GM18867 (cell line): ENCODE measurements around the gene LTBR.
"Not testable (repeated sequence)": the region's sequence is repeated elsewhere in the genome, so short reads cannot be mapped to it uniquely, and the experiment has no call there.

ENCODE experiments used
- ATAC-seq: cut with Tn5 transposase; IDR thresholded peaks from one replicate; pipeline ENCODE4 v1.9.1; 2021; ENCODE audit warnings: mild to moderate bottlenecking, moderate library complexity; ENCODE audit not compliant: unreplicated experiment

LTBR gene

DNA sequence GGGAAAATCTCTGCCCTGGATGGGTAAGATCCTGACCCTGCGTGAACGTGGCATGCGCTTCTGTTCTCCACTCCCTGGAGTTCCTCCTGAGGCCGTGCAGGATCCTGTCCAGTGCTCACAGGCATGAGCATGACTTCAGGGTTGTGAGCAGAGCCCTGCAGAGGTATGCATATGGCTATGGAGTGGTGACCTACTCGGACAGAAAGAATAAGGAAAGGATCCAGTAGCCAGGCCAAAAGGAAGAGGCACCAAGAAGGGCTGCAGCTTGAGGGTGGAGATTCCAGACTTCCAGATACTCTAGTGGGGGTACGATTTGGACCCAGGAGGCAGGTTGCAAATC, 40.0 kb downstream of the LTBR start:
- ATAC-seq = no peak

DNA sequence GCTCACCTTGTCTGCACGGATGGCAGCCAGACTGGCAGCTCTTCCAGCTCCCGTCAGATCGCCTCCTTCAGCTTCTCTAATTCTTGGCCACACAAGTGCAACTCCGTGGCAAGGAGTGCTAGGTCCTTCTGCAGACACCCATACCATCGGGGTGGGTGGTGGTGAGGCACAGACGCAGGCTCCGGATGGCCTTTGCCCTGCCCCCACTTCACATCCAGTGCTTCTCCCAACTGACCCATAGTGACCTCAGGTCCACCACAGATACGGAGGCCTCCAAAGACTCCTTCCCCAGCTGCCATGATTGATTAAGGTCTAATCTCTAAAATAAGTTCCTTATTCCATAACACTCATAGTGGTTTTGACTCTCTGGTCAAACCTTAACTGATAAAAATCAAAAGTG, 40.9 kb downstream of the LTBR start:
- ATAC-seq = no peak

DNA sequence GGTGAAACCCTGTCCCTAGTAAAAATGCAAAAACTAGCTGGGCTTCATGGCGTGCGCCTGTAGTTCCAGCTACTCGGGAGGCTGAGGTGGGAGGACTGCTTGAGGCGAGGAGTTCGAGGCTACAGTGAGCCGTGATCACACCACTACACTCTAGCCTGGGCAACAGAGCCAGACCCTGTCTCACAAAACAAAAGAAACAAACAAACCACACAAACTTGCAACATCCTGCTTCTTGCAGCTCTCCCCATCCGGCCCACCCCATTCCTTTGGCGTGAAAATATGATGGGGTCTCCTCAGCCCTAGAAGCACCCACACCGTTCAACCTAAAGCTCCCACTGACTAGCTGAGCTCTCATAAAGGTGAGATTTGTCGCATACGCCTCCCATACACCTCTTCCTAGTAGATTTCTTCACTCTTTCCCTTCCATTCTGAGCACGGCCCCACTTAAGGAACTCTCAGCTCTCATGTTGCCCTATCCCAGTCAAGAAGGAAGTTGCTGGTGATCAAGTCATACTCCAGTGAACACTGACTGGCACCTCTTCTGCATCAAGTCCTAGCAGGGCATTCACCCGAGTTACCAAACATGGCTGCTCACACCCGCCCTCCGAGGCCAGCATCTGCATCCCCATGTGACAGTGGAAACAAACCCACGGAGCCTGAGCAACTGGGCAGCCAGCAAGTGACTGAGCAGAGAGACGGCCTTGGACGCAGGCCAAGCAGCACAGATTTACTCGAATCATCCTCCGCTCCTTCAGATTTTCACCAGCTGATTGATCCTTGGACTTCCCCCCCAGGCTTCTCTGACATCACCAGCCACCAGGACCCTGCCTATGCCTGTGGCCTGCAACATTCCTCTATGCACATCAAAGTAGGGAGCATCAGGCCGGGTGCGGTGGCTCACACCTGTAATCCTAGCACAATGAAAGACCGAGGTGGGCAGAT, 41.9 kb downstream of the LTBR start:
- no peak for ATAC-seq

DNA sequence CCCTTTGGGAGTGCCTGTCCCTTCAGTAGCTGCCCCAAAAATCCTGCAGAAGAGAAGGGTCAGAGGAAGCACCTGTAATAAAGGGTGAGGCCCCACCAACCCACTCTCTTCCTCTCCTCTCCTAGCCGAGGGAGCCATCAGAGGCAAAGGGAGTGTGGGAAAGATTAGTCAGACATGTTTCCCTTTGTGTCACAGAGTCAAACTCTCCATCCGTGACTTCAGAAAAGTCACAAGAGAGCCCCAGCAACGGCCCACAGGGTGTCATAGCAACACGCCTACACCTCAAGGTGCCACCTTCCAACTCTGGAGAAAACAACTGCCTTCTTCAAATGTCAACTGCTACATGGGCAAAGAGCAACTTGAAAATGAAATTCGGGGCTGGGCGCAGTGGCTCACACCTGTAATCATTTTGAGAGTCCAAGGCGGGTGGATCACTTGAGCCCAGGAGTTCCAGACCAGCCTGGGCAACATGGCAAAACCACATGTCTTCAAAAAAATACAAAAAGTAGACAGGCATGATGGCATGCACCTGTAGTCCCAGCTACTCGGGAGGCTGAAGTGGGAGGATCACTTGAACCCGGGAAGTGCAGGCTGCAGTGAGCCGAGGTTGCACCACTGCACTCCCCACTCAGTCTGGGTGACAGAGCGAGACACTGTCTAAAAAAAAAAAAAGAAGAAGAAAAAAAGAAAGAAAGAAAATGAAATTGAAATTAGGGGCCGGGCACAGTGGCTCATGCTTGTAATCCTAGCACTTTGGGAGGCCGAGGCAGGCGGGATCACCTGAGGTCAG, 43.1 kb downstream of the LTBR start:
- peak; percentile 70 for ATAC-seq

DNA sequence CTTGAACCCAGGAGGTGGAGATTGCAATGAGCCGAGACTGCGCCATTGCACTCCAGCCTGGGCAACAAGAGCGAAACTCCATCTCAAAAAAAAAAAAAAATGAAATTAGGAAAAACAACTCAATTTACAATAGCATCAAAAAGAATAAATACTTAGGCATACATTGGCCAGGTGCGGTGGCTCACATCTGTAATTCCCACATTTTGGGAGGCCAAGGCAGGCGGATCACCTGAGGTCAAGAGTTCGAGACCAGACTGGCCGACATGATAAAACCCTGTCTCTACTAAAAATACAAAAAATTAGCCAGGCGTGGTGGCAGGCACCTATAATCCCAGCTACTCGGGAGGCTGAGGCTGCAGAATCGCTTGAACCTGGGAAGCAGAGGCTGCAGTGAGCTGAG, 43.8 kb downstream of the LTBR start:
- ATAC-seq = not testable (repeated sequence)

DNA sequence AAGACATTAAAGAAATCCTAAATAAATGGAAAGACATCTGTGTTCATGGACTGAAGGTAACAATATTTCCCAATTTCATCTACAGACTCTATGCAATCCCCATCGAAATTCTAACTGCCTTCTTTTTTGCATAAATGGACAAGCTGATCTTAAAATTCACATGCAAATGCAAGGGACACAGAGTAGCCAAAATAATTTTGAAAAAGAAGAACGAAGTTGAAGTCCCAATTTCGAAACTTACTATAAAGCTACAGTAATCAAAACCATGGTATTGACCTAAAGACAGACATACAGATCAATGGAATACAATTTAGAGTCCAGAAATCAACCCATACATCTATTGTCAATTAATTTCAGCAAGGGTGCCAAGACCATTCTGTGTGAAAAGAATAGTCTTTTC, 44.4 kb downstream of the LTBR start:
- no peak for ATAC-seq

DNA sequence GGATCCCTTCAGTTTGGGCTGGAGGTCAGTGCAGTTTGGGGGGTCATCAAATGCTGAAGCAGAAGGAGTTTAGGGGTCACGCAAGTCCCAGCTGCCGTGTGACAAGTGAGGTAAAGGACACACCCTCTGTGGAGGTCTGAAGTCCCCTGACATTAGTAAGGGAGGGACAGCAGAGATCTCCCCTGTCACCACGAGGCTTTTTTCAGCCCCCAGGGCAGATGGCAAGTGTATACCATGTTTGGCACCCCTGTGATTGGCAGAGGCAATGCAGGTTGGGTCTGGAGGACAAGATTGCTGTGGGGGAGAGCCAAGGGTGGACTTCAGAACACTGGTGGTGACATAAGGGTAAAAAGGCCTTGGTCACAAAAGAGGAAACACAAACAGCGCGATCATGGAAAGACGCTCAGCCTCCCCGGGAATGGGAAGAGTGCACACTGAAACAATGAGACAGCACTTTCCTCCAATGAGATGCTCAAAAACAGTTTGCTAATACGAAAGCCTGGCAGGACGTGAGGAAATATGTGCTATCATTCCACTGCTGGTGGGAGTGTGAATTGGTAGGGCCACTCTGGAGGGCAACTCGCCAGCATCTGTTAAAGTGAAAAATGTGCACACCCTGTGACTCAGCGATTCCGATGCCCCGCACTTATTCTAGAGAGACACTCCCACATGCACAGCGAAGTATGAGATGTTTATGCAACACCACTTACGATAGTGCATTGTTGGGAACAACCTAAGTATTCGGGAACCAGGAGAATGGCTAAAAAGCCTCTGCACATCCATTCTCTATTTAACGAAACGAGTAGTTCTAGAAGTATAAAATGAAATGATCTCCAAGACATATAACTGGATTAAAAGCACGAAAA, 46.4 kb downstream of the LTBR start:
- ATAC-seq = no peak

DNA sequence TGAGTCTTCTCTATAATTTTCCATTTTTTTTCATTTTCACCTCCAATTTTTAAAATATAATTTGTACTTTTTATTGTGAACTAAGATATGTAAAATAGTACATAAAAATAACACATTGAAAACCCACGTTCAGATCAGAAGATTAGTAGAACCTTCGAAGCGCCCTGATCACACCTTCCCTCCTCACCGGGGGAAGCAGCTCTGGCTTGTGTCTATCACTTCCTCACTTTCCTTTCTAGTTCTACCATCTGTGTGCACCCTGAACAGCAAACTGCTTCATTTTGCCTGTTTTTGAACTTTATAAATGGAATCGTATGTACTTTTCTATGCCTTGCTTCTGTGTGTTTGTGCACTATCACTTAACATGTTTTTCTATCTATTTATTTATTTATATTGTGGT, 49.0 kb downstream of the LTBR start:
- no peak for ATAC-seq

DNA sequence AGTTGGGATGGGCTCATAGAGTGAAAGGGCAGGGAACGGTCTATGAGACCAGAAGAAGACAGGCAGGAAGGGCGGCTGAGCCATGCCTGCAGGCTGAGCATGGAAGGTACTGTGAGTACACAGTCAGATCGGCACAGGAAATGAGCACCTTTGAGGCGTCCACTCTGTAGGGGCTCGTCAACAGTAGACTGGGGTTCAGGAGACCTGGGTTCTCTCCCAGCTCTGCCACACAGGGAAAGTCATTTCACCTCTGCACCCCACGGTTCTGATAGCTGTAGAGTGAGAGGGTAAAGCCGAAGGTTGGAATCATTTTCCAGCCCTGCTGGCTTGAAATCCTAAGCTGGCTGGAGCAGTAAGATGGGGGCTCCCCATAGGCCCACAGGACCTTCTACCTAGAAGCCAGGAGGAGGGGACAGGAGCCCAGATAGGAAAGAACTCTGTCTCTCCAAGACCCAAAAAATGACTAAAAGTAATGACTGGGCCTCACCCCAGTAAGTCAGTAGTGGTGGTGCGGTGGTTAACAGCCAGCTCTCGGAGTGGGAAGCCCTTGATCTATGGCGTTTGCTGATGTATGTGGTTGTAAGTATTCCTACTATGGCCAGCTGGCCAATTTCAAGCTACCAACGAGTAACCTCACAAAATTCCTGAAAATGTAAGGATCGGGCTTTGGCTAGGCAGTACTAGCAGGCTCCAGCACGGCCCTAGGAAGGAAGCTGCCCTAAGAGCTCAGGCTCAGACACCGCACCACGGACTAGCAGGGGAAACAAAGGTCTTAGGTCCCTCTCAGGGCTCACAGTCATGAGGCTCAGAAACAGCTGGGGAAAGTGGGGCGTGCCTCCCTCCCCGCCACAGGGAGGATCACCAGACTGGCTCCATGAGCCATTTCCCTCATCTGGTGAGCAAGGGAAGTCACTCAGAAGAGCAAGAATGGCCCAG, 50.5 kb downstream of the LTBR start:
- no peak for ATAC-seq

DNA sequence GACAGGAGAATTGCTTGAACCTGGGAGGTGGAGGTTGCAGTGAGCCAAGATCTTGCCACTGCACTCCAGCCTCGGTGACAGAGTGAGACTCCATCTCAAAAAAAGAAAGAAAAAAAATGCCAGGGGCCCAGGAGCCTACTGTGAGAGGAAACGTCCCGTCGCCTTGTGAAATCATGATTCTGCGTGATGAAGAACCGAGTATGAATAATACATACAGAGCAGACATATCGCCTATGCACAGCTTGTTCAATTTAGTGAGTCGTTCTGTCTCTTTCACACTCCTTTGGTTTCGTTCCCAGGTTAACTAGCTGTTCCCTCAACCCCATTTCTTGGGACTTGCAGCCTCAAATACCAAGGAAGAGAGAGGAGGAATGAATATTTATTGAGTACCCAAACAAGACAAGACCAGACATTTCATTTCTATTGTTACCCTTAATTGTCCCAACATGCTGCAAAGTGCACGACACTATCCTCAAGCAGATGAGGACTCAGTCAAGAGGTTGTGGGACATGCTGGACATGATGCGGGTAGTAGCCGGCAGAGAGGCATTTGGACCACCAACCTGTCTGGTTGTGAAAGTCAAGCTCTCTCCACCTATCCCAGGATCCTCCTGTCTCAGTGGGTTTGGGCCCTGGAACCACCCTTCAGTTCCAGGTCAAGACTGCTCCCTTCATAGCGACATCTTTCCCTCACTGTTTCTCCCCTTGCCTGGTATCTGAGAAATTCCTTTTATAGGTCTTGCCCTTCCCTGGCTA, 52.2 kb downstream of the LTBR start:
- ATAC-seq = no peak

DNA sequence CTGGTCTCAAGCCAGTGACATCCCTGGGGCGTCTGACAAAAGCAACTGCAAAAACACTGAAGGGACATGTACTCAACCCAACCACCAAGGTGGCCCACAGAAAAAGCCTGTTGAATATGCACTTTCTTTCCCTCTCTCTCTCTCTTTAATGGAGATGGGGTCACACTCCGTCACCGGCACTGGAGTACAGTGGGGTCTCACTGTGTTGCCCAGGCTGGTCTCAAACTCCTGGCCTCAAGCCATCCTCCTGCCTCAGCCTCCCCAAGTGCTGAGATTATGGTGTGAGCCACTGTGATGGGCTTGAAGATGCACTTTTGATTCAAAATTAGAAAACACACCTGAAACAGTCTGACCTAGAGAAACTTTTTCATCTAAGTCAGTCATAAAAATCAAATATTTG, 53.6 kb downstream of the LTBR start:
- ATAC-seq = no peak

DNA sequence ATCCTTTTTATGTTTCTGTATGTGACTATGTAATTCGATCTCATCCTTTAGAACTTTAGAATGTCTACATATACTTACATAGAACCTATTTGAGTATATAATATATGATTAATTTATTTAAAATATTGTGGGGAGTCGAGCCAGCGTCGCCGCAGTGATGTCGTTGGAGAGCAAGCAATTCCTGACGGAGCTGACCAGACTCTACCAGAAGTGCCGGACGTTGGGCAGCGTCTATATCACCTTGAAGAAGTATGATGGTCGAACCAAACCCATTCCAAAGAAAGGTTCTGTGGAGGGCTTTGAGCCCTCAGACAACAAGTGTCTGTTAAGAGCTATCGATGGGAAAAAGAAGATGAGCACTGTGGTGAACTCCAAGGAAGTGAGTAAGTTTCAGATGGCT, 54.4 kb downstream of the LTBR start:
- no peak for ATAC-seq

DNA sequence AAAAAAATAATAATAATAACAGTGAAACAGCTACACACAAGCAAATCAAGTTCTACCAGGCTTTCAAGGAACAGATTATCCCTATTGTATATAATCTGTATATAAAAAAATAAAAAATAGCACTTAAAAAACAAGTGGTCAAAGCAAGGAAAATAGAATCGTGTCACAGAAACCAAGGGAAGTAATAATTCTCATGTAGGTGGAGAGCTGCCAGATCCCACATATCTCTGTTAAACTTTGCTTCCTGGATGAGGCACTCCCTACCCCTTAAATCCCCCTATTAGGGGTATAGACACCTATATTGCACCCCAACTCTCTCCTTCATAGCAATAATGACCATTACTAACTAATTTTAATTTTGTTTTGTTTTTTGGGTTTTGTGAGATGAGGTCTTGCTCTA, 56.4 kb downstream of the LTBR start:
- ATAC-seq = no peak
